Lung (tissue), 12 donors: ENCODE results near the gene ITGB2. TPM values are rescaled to one million over a fixed set of nuclear protein-coding genes. Genes with fewer than 3 reads are reported as not detected.
A peak's percentile ranks its signal among the peaks of the same experiment; 100 is the strongest.

Experiments
- ATAC-seq: fragments of 200-7000 bp; cut with Tn5 transposase; one replicate; pipeline ENCODE4 v1.9.1; 2020; ENCODE audit warnings: moderate number of reproducible peaks; ENCODE audit not compliant: insufficient read depth, low FRiP score
- DNase-seq, 3 donors: peaks; one replicate each; pipeline ENCODE4 v3.0.0-alpha.2; 2013 to 2017
- H3K27ac ChIP-seq, 2 donors: one replicate each; pipeline ENCODE4 v1.5.1; 2013; ENCODE audit warnings: mild to moderate bottlenecking in 2 of 2, moderate library complexity in 2 of 2, control low read depth in 1 of 2, inconsistent platforms in 1 of 2, low read depth in 1 of 2, low read length in 1 of 2
- H3K27me3 ChIP-seq, 3 donors: one replicate each; pipeline ENCODE4 v1.5.1; 2013; ENCODE audit warnings: low read length in 2 of 3; ENCODE audit not compliant: control insufficient read depth in 3 of 3, insufficient read depth in 3 of 3
- H3K36me3 ChIP-seq, 4 donors: one replicate each; pipeline ENCODE4 v1.5.1; 2013; ENCODE audit warnings: low read length in 4 of 4, mild to moderate bottlenecking in 1 of 4, moderate library complexity in 1 of 4; ENCODE audit not compliant: control insufficient read depth in 4 of 4, insufficient read depth in 4 of 4
- H3K4me1 ChIP-seq, 5 donors: one replicate each; pipeline ENCODE4 v1.5.1; 2013; ENCODE audit warnings: low read length in 5 of 5, mild to moderate bottlenecking in 2 of 5, moderate library complexity in 1 of 5; ENCODE audit not compliant: control insufficient read depth in 5 of 5, insufficient read depth in 5 of 5
- H3K4me3 ChIP-seq: one replicate; pipeline ENCODE4 v1.5.1; 2013; ENCODE audit warnings: mild to moderate bottlenecking, control low read depth, moderate library complexity
- H3K9ac ChIP-seq, 2 donors: one replicate each; pipeline ENCODE4 v1.5.1; 2013; ENCODE audit warnings: low read length in 2 of 2, control low read depth in 1 of 2; ENCODE audit not compliant: insufficient read depth in 1 of 2
- H3K9me3 ChIP-seq, 4 donors: one replicate each; pipeline ENCODE4 v1.5.1; 2013; ENCODE audit warnings: low read length in 3 of 4, mild to moderate bottlenecking in 1 of 4, moderate library complexity in 1 of 4; ENCODE audit not compliant: control insufficient read depth in 4 of 4, insufficient read depth in 3 of 4
- WGBS, 2 donors: extraction: QIAGEN DNeasy Blood & Tissue Kit; methylation state at CpG; one replicate each; pipeline ENCODE4 v1.1.7; 2013; 5-methylcytosine and 5-hydroxymethylcytosine counted together
- polyA plus RNA-seq, 2 donors: library from polyadenylated mRNA; stranded (reverse); fragments of 200-250 nt; gene quantifications; one replicate each; pipeline ENCODE4 v1.2.1, GENCODE V29; 2013
- total RNA-seq, 2 donors: library from RNA; depleted of rRNA in 1 of 2; stranded (reverse); fragments of >200 nt in 1 of 2; gene quantifications; one replicate each; pipeline ENCODE4 v1.2.1, GENCODE V29; 2014 to 2021
- TF ChIP-seq, protein P1 (sequence below): IDR thresholded peaks from 2 replicates; pipeline ENCODE4 v1.5.1; 2012; ENCODE audit warnings: mild to moderate bottlenecking; ENCODE audit errors: control extremely low read depth, extremely low read depth
- donor health status: control.
- donor health status: control.
- donor health status: Bipolar disorder and iron deficiency.
- donor health status: healthy.
- donor health status: DM: yes; HTN: yes; CAD: no.

ITGB2 gene
- total and polyA plus RNA-seq, 4 donors: 52.9 to 376 (median 187) TPM

DNA sequence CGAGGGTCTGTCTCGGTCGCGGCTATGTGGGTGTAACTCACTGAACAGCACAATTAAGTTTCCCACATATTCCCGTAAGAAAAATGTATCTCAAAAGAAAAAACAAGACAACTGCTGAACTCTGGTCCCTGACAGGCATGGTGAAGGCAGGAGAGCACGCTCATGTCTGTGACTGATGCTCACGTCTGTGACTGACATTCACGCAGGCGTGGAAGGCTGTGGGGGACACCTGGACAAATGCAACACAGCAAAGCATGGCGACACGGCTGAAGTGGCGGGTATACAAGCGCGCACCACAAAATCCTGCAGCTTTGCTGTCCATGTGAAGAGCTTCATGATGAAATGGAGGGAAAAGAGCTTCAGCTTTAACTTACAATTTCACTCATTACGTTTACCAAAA is 53.2 kb downstream of the ITGB2 start:
- Histone ChIP-seq H3K4me1 (peaks cover 19 to 43% (median 36%) of the 10 kb centered on the region in 5 donors), H3K36me3 (peaks cover 0 to 19% (median 9%) of the 10 kb centered on the region in 4 donors), H3K4me3 (no peak overlapping the region), H3K27me3 (no peaks in the 10 kb centered on the region), H3K9me3 (no peaks in the 10 kb centered on the region), H3K9ac (no peak overlapping the region), H3K27ac (no peak overlapping the region)
- DNase-seq: no peak
- no peak for ATAC-seq
- WGBS, 2 donors: 87 to 92% methylated on average over 15 of the region's 15 CpGs
- TF ChIP-seq, protein P1, sequence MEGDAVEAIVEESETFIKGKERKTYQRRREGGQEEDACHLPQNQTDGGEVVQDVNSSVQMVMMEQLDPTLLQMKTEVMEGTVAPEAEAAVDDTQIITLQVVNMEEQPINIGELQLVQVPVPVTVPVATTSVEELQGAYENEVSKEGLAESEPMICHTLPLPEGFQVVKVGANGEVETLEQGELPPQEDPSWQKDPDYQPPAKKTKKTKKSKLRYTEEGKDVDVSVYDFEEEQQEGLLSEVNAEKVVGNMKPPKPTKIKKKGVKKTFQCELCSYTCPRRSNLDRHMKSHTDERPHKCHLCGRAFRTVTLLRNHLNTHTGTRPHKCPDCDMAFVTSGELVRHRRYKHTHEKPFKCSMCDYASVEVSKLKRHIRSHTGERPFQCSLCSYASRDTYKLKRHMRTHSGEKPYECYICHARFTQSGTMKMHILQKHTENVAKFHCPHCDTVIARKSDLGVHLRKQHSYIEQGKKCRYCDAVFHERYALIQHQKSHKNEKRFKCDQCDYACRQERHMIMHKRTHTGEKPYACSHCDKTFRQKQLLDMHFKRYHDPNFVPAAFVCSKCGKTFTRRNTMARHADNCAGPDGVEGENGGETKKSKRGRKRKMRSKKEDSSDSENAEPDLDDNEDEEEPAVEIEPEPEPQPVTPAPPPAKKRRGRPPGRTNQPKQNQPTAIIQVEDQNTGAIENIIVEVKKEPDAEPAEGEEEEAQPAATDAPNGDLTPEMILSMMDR: no peak

DNA sequence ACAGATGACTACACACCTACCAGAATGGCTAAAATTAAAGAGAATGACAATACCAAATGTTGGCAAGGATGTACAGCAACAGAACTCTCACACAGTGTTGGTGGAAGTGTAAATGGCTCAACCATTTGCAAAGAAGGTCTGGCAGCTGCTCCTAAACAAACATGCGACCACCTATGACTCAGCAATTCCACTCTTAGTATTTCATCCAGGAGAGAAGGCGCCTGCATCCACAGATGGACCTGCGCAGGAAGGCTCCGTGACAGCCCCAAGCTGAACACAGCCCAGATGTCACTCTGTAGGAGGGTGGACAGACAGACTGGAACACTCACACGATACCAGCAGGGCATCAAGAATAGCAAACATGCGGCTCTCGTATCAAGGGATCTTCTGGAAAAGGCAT is 53.9 kb downstream of the ITGB2 start:
- DNase-seq (no peak), ATAC-seq (no peak)
- H3K9ac ChIP-seq: no peak overlapping the region
- no peaks in the 10 kb centered on the region for H3K9me3 ChIP-seq
- WGBS, 2 donors: 58 to 74% methylated on average over 7 of the region's 7 CpGs
- TF ChIP-seq, protein P1: no peak
- peak overlapping the region in 1 of 2 donors; percentile 32 for H3K27ac ChIP-seq
- H3K36me3 ChIP-seq: peaks cover 0 to 21% (median 10%) of the 10 kb centered on the region in 4 donors
- no peak overlapping the region for H3K4me3 ChIP-seq
- H3K4me1 ChIP-seq: peaks cover 15 to 42% (median 30%) of the 10 kb centered on the region in 5 donors
- H3K27me3 ChIP-seq: no peaks in the 10 kb centered on the region

DNA sequence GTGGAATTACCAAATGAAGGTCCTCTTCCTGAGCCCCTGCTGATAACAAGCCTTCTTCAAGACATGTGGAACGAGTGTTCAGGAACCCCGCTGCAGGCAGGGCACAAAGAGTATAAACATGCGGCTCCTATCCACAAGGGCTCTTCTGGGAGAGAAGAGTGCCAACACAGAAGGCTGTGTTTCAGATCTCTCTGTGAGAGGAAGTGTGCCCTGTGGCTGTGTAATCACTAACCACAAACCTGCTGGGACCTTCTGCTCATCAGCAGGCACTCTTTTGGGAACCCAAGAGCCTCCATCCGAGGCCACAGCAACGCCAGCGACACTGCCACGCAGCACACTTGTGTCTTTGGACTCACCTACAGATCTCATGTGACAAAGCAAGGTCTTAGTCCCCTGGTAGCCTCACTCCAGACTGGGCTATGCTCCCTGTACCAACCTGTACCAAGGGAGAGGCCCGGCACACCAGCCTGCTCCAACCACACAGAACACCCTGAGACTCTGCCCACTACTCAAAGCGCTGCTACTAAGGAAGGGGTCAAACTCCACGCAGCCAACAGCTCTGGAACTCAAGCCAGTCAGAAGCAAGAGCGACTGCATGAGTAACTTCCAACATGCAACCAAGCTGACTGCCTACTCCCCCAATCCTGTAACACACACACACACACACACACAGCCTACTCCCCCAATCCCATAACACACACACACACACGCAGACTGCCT is 55.0 kb downstream of the ITGB2 start:
- Histone ChIP-seq H3K4me3 (no peak overlapping the region), H3K4me1 (peaks cover 10 to 34% (median 20%) of the 10 kb centered on the region in 5 donors), H3K27me3 (no peaks in the 10 kb centered on the region), H3K9ac (no peak overlapping the region), H3K27ac (no peak overlapping the region), H3K9me3 (no peaks in the 10 kb centered on the region), H3K36me3 (peaks cover 0 to 28% (median 11%) of the 10 kb centered on the region in 4 donors)
- ATAC-seq: no peak
- DNase-seq: no peak
- 37 to 51% methylated on average over 12 of the region's 12 CpGs for WGBS, 2 donors
- TF ChIP-seq, protein P1: no peak
